Uterus (tissue), 4 donors: ENCODE results near the gene NEGR1. TPM values are rescaled to one million over a fixed set of nuclear protein-coding genes. Genes with fewer than 3 reads are reported as not detected.

Experiments used
- DNase-seq, 2 donors: peaks; one replicate each; pipeline ENCODE4 v3.0.0-alpha.2; 2019 to 2020
- H3K27ac ChIP-seq, 2 donors: fragments of 200-600 bp; sonication (generic); 1 replicate in 1 of 2; 2 replicates in 1 of 2; pipeline ENCODE4 v1.5.1; 2016 to 2018
- H3K27me3 ChIP-seq, 2 donors: fragments of 200-600 bp; sonication (generic); one replicate each; pipeline ENCODE4 v1.5.1; 2018 to 2019; ENCODE audit warnings: control low read depth in 1 of 2
- H3K36me3 ChIP-seq, 2 donors: fragments of 200-600 bp; sonication (generic); one replicate each; pipeline ENCODE4 v1.5.1; 2019; ENCODE audit warnings: control low read depth in 1 of 2
- H3K4me1 ChIP-seq, 2 donors: fragments of 200-600 bp; sonication (generic); one replicate each; pipeline ENCODE4 v1.5.1; 2018 to 2019; ENCODE audit warnings: control low read depth in 1 of 2
- H3K4me3 ChIP-seq, 2 donors: fragments of 200-600 bp; sonication (generic); 1 replicate in 1 of 2; 2 replicates in 1 of 2; pipeline ENCODE4 v1.5.1; 2018 to 2019; ENCODE audit warnings: mild to moderate bottlenecking in 1 of 2
- H3K9me3 ChIP-seq, 2 donors: fragments of 200-600 bp; sonication (generic); one replicate each; pipeline ENCODE4 v1.5.1; 2019; ENCODE audit warnings: control low read depth in 1 of 2
- CTCF ChIP-seq, 4 experiments: fragments of 200-600 bp in 2 of 4; fragments of 450-650 bp in 2 of 4; sonication (generic) in 2 of 4; IDR thresholded peaks; one replicate each; pipeline ENCODE4 v1.5.1; 2016 to 2019; ENCODE audit warnings: antibody characterized with exemption in 4 of 4, mild to moderate bottlenecking in 2 of 4, moderate library complexity in 1 of 4
- POLR2A ChIP-seq, 2 donors: fragments of 450-650 bp; IDR thresholded peaks; one replicate each; pipeline ENCODE4 v1.6.1; 2016; ENCODE audit warnings: antibody characterized with exemption in 2 of 2, mild to moderate bottlenecking in 1 of 2, moderate library complexity in 1 of 2
- intact Hi-C: fragments of 100-400 bp; cut with DNase I; formaldehyde crosslinking; loops from one replicate; pipeline ENCODE4 v1.15.1; 2023; ENCODE audit warnings: low total_unique reads
- total RNA-seq, 4 donors: library from RNA; depleted of rRNA in 3 of 4; stranded (reverse); fragments of >200 nt in 3 of 4; gene quantifications; one replicate each; pipeline versions ENCODE4 v1.1.0 to v1.2.4, GENCODE V29; 2014 to 2023
- donor health status: DM: yes; HTN: yes; CAD: no.

NEGR1 gene
- total RNA-seq, 4 donors from 2014 or later, result 6.7 to 42.9 (median 33.3) TPM

GRCh38 chr1:71587961-71588360 lies 694.4 kb downstream of the NEGR1 start:
- H3K27me3 ChIP-seq, result no peaks in the 10 kb centered on the region
- no peaks in the 10 kb centered on the region for H3K4me1 ChIP-seq
- no peak overlapping the region for H3K27ac ChIP-seq
- H3K36me3 ChIP-seq, result no peaks in the 10 kb centered on the region
- intact Hi-C loops, result no loop called here
- no peaks in the 10 kb centered on the region for H3K9me3 ChIP-seq
- H3K4me3 ChIP-seq, result no peak overlapping the region
- DNase-seq, result no peak
- TF ChIP-seq POLR2A (IDR thresholded peaks at IDR 0.05) (no peak), CTCF (IDR thresholded peaks at IDR 0.05) (no peak)

DNA sequence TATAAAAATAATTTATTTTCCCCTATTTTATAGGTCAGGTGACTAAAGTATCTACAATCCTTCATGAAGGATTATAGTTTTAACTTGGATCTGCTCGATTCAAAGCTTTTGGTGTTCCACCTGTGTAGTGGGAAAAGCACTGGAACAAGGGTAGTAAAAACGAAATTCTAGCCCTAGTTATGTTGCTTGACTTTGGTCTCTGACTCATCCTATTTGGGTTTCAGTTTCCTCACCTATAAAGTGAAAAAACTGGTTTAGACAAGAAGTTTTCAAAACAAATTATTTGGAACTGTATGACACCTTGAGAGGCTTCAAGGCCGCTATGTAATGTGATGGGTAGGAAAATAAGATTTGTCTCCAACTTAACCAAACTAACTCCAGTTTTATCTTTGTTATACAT lies 696.3 kb downstream of the NEGR1 start:
- no peaks in the 10 kb centered on the region for H3K9me3 ChIP-seq
- no peak overlapping the region for H3K27ac ChIP-seq
- intact Hi-C loops, result no loop called here
- H3K36me3 ChIP-seq, result no peaks in the 10 kb centered on the region
- no peaks in the 10 kb centered on the region for H3K27me3 ChIP-seq
- H3K4me3 ChIP-seq, result no peak overlapping the region
- TF ChIP-seq CTCF (IDR thresholded peaks at IDR 0.05) (no peak), POLR2A (IDR thresholded peaks at IDR 0.05) (no peak)
- DNase-seq, result no peak
- H3K4me1 ChIP-seq, result no peaks in the 10 kb centered on the region

GRCh38 chr1:71583756-71584155 lies 698.6 kb downstream of the NEGR1 start:
- Histone ChIP-seq H3K4me1 (no peaks in the 10 kb centered on the region), H3K4me3 (no peak overlapping the region), H3K36me3 (no peaks in the 10 kb centered on the region), H3K27me3 (no peaks in the 10 kb centered on the region), H3K27ac (no peak overlapping the region), H3K9me3 (no peaks in the 10 kb centered on the region)
- DNase-seq, result no peak
- TF ChIP-seq CTCF (IDR thresholded peaks at IDR 0.05) (no peak), POLR2A (IDR thresholded peaks at IDR 0.05) (no peak)
- intact Hi-C loops, result no loop called here

GRCh38 chr1:71582673-71583072 lies 699.7 kb downstream of the NEGR1 start:
- Histone ChIP-seq H3K4me1 (no peaks in the 10 kb centered on the region), H3K27ac (no peak overlapping the region), H3K27me3 (no peaks in the 10 kb centered on the region), H3K36me3 (no peaks in the 10 kb centered on the region), H3K9me3 (no peaks in the 10 kb centered on the region), H3K4me3 (no peak overlapping the region)
- TF ChIP-seq POLR2A (IDR thresholded peaks at IDR 0.05) (no peak), CTCF (IDR thresholded peaks at IDR 0.05) (no peak)
- intact Hi-C loops, result no loop called here
- DNase-seq, result no peak

DNA sequence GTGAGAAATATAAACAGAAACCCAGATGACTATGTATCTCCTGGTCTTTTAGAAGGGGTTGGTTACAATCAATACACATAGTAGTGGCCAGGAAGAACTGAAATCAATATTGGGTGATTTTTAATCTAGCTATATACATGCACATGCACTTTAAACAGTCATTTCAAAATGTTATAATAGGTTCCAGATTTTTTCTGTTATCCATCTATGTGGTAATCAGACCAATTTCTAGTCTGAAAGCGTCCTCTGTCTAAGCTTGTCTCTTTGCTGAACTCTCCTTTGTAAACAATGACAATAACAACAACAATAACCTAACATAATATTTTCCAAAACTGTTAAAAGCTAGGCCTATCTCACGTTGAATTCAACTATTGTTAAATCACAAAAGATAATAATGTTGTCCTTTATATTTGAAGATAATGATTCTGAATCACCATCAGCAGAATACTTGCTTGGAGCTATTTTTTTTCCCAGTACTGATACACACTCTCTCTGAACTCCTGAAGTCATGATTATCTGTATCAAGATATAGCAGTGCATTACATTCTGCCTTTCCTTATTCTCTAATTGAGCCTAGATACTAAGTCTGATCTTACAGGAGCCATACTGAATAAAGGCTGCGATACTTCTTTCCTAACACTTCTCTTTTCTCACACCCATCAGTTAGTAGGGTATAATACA lies 704.7 kb downstream of the NEGR1 start:
- TF ChIP-seq CTCF (IDR thresholded peaks at IDR 0.05) (no peak), POLR2A (IDR thresholded peaks at IDR 0.05) (no peak)
- H3K4me1 ChIP-seq, result no peaks in the 10 kb centered on the region
- no peak overlapping the region for H3K4me3 ChIP-seq
- H3K9me3 ChIP-seq, result no peaks in the 10 kb centered on the region
- H3K36me3 ChIP-seq, result no peaks in the 10 kb centered on the region
- no peak overlapping the region for H3K27ac ChIP-seq
- DNase-seq, result no peak
- no peaks in the 10 kb centered on the region for H3K27me3 ChIP-seq
- intact Hi-C loops, result no loop called here
